Gastroesophageal sphincter (tissue), 4 donors: ENCODE measurements around the gene TRABD. TPM values are rescaled to one million over a fixed set of nuclear protein-coding genes. Genes with fewer than 3 reads are reported as not detected.

Experiments
- ATAC-seq: fragments of 150-250 bp; one replicate; pipeline ENCODE4 v1.9.1; 2016; ENCODE audit warnings: mild to moderate bottlenecking, moderate library complexity
- H3K27ac ChIP-seq, 4 donors: fragments of 200-600 bp; sonication (generic) in 3 of 4; 1 replicate in 3 of 4; 2 replicates in 1 of 4; pipeline ENCODE4 v1.5.1; 2016 to 2019
- H3K27me3 ChIP-seq: fragments of 200-600 bp; sonication (generic); one replicate; pipeline ENCODE4 v1.5.1; 2019
- H3K36me3 ChIP-seq, 2 donors: fragments of 200-600 bp; sonication (generic); one replicate each; pipeline ENCODE4 v1.5.1; 2019; ENCODE audit warnings: control low read depth in 1 of 2
- H3K4me1 ChIP-seq, 3 donors: fragments of 200-600 bp; sonication (generic); 1 replicate in 2 of 3; 2 replicates in 1 of 3; pipeline ENCODE4 v1.5.1; 2016 to 2019; ENCODE audit warnings: control low read depth in 2 of 3
- H3K4me3 ChIP-seq, 2 donors: fragments of 200-600 bp; sonication (generic); one replicate each; pipeline ENCODE4 v1.5.1; 2019; ENCODE audit warnings: mild to moderate bottlenecking in 1 of 2, moderate library complexity in 1 of 2
- H3K9me3 ChIP-seq, 3 donors: fragments of 200-600 bp; sonication (generic); one replicate each; pipeline ENCODE4 v1.5.1; 2017 to 2019; ENCODE audit warnings: control low read depth in 2 of 3
- CTCF ChIP-seq, 4 experiments: fragments of 200-600 bp in 2 of 4; fragments of 450-650 bp in 2 of 4; sonication (generic) in 1 of 4; IDR thresholded peaks; one replicate each; pipeline ENCODE4 v1.5.1; 2017 to 2019; ENCODE audit warnings: antibody characterized with exemption in 4 of 4, mild to moderate bottlenecking in 2 of 4, moderate library complexity in 2 of 4
- EP300 ChIP-seq: sonication (generic); formaldehyde crosslinking; IDR thresholded peaks from one replicate; pipeline ENCODE4 v1.6.1; 2017; ENCODE audit warnings: antibody characterized with exemption, mild to moderate bottlenecking
- POLR2A ChIP-seq, 2 donors: fragments of 450-650 bp; IDR thresholded peaks; one replicate each; pipeline ENCODE4 v1.6.1; 2017; ENCODE audit warnings: antibody characterized with exemption in 2 of 2, mild to moderate bottlenecking in 2 of 2, moderate library complexity in 1 of 2
- POLR2AphosphoS5 ChIP-seq: sonication (generic); formaldehyde crosslinking; IDR thresholded peaks from one replicate; pipeline ENCODE4 v1.6.1; 2017; ENCODE audit warnings: antibody characterized with exemption
- WGBS, 2 donors: methylation state at CpG; one replicate each; pipeline ENCODE4 v1.1.5; 2018; ENCODE audit warnings: low coverage in 1 of 2; 5-methylcytosine and 5-hydroxymethylcytosine counted together
- total RNA-seq, 4 donors: library from RNA; depleted of rRNA; stranded (reverse); fragments of >200 nt; gene quantifications; one replicate each; pipeline ENCODE4 v1.1.0, GENCODE V29; 2016

TRABD gene
- total RNA-seq, 4 donors from 2014 or later, result 15.7 to 22.0 (median 19.0) TPM

GRCh38 chr22:50153756-50154140 lies 32.0 kb upstream of the TRABD start:
- WGBS, 2 donors, result 80 to 85% methylated on average over 1 to 5 of the region's 7 CpGs
- no peaks in the 10 kb centered on the region for H3K4me1 ChIP-seq
- no peak for ATAC-seq
- no peaks in the 10 kb centered on the region for H3K36me3 ChIP-seq
- no peak overlapping the region for H3K27ac ChIP-seq
- TF ChIP-seq CTCF (IDR thresholded peaks at IDR 0.05) (no peak), EP300 (no peak), POLR2AphosphoS5 (no peak), POLR2A (IDR thresholded peaks at IDR 0.05) (no peak)
- no peaks in the 10 kb centered on the region for H3K9me3 ChIP-seq
- H3K4me3 ChIP-seq, result no peak overlapping the region
- H3K27me3 ChIP-seq, result no peaks in the 10 kb centered on the region

GRCh38 chr22:50157709-50158375 lies 27.9 kb upstream of the TRABD start:
- H3K27ac ChIP-seq, result no peak overlapping the region
- ATAC-seq, result no peak
- no peaks in the 10 kb centered on the region for H3K4me1 ChIP-seq
- H3K9me3 ChIP-seq, result no peaks in the 10 kb centered on the region
- no peak for TF ChIP-seq POLR2AphosphoS5
- no peak for TF ChIP-seq EP300
- TF ChIP-seq CTCF (IDR thresholded peaks at IDR 0.05), result no peak
- TF ChIP-seq POLR2A (IDR thresholded peaks at IDR 0.05), result no peak
- H3K4me3 ChIP-seq, result no peak overlapping the region
- H3K36me3 ChIP-seq, result no peaks in the 10 kb centered on the region
- 79 to 87% methylated on average over 5 to 16 of the region's 21 CpGs for WGBS, 2 donors
- peaks cover 13% of the 10 kb centered on the region for H3K27me3 ChIP-seq

GRCh38 chr22:50160947-50161346 lies 24.8 kb upstream of the TRABD start:
- no peak overlapping the region for H3K4me3 ChIP-seq
- no peaks in the 10 kb centered on the region for H3K4me1 ChIP-seq
- H3K27ac ChIP-seq, result no peak overlapping the region
- peaks cover 16% of the 10 kb centered on the region for H3K27me3 ChIP-seq
- H3K36me3 ChIP-seq, result no peaks in the 10 kb centered on the region
- no peaks in the 10 kb centered on the region for H3K9me3 ChIP-seq
- no peak for TF ChIP-seq POLR2A (IDR thresholded peaks at IDR 0.05)
- no peak for TF ChIP-seq POLR2AphosphoS5
- TF ChIP-seq CTCF (IDR thresholded peaks at IDR 0.05), result no peak
- no peak for TF ChIP-seq EP300
- ATAC-seq, result no peak
- WGBS, 2 donors, result 88 to 100% methylated on average over 2 to 5 of the region's 7 CpGs

GRCh38 chr22:50161508-50162390 lies 24.0 kb upstream of the TRABD start:
- Histone ChIP-seq H3K4me3 (no peak overlapping the region), H3K27me3 (peaks cover 16% of the 10 kb centered on the region), H3K27ac (no peak overlapping the region), H3K9me3 (no peaks in the 10 kb centered on the region), H3K36me3 (no peaks in the 10 kb centered on the region), H3K4me1 (no peaks in the 10 kb centered on the region)
- WGBS, 2 donors, result no CpG with 5 or more reads among the region's 23 CpGs
- TF ChIP-seq POLR2A (IDR thresholded peaks at IDR 0.05) (no peak), EP300 (no peak), POLR2AphosphoS5 (no peak), CTCF (IDR thresholded peaks at IDR 0.05) (no peak)
- no peak for ATAC-seq
